Sigmoid colon (tissue), 7 donors: Measurements from ENCODE around the gene SPEF1. TPM values are rescaled to one million over a fixed set of nuclear protein-coding genes. Genes with fewer than 3 reads are reported as not detected.
A peak's percentile ranks its signal among the peaks of the same experiment; 100 is the strongest.

Experiments
- DNase-seq: peaks from one replicate; pipeline ENCODE4 v3.0.0-alpha.2; 2019
- H3K27ac ChIP-seq, 4 donors: fragments of 200-600 bp; sonication (generic); one replicate each; pipeline ENCODE4 v1.5.1; 2016 to 2019; ENCODE audit warnings: mild to moderate bottlenecking in 1 of 4
- H3K27me3 ChIP-seq, 3 donors: fragments of 200-600 bp; sonication (generic); one replicate each; pipeline ENCODE4 v1.5.1; 2019; ENCODE audit warnings: mild to moderate bottlenecking in 1 of 3
- H3K36me3 ChIP-seq, 4 donors: fragments of 200-600 bp; sonication (generic); one replicate each; pipeline ENCODE4 v1.5.1; 2016 to 2019
- H3K4me1 ChIP-seq, 4 donors: fragments of 200-600 bp; sonication (generic); one replicate each; pipeline ENCODE4 v1.5.1; 2017 to 2019
- H3K4me3 ChIP-seq, 4 donors: fragments of 200-600 bp; sonication (generic); one replicate each; pipeline ENCODE4 v1.5.1; 2017 to 2019; ENCODE audit warnings: mild to moderate bottlenecking in 2 of 4, moderate library complexity in 1 of 4
- H3K9me3 ChIP-seq, 4 donors: fragments of 200-600 bp in 3 of 4; sonication (generic) in 3 of 4; one replicate each; pipeline versions ENCODE4 v1.5.1 to v1.6.1; 2013 to 2019
- CTCF ChIP-seq, 4 experiments: fragments of 450-650 bp in 3 of 4; fragments of 200-600 bp in 1 of 4; IDR thresholded peaks; one replicate each; pipeline ENCODE4 v1.5.1; 2016 to 2019; ENCODE audit warnings: antibody characterized with exemption in 4 of 4, mild to moderate bottlenecking in 3 of 4, moderate library complexity in 2 of 4
- EP300 ChIP-seq, 4 donors: sonication (generic); formaldehyde crosslinking; IDR thresholded peaks; one replicate each; pipeline ENCODE4 v1.6.1; 2017; ENCODE audit warnings: antibody characterized with exemption in 4 of 4
- POLR2A ChIP-seq, 2 donors: fragments of 450-650 bp; IDR thresholded peaks; one replicate each; pipeline ENCODE4 v1.6.1; 2016; ENCODE audit warnings: antibody characterized with exemption in 2 of 2, mild to moderate bottlenecking in 2 of 2, moderate library complexity in 2 of 2
- POLR2AphosphoS5 ChIP-seq, 4 donors: sonication (generic); formaldehyde crosslinking; IDR thresholded peaks; one replicate each; pipeline ENCODE4 v1.6.1; 2017; ENCODE audit warnings: antibody characterized with exemption in 4 of 4
- WGBS, 2 donors: extraction: QIAGEN DNeasy Blood & Tissue Kit; methylation state at CpG; one replicate each; pipeline ENCODE4 v1.1.7; 2013; 5-methylcytosine and 5-hydroxymethylcytosine counted together
- intact Hi-C: fragments of 100-400 bp; cut with DNase I; formaldehyde crosslinking; loops from one replicate; pipeline ENCODE4 v1.15.1; 2023
- polyA plus RNA-seq, 3 donors: library from polyadenylated mRNA; stranded (reverse); fragments of 200-250 nt; gene quantifications; one replicate each; pipeline ENCODE4 v1.2.3, GENCODE V29; 2013
- total RNA-seq, 4 donors: library from RNA; depleted of rRNA; stranded (reverse); fragments of >200 nt; gene quantifications; one replicate each; pipeline ENCODE4 v1.1.0, GENCODE V29; 2016
- donor health status: healthy with polysubstance abuse.
- donor health status: Bipolar disorder and iron deficiency.
- donor health status: healthy.

SPEF1 gene
- total and polyA plus RNA-seq, 7 donors: 0.12 to 0.81 TPM; not detected in 5

DNA sequence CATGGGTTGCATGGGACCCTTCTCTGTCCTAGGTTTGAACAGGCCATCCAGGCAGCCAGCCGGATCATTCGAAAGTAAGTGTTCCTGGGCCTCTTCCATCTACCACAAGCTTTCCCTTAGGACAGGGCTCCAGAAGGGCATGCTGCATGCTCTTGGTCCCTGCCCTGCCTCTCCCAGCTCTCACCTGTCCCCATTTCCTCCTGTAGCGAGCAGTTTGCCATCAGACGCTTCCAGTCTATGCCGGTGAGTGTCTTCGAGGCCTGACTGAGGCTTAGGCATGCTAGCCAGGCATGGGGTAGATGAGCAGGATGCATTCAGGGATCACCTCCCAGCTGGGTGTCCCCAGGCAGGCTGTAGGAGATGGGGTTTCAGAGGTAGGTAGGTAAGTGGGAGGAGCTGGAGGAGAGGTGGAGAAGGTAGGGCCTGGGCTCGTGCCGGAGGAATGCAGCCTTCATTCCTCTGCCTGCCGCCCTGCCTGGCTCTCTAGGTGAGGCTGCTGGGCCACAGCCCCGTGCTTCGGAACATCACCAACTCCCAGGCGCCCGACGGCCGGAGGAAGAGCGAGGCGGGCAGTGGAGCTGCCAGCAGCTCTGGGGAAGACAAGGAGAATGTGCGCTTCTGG lies 19.1 kb upstream of the SPEF1 start:
- intact Hi-C loops: no loop called here
- peaks cover 0 to 49% (median 43%) of the 10 kb centered on the region in 4 donors for H3K4me1 ChIP-seq
- no peaks in the 10 kb centered on the region for H3K9me3 ChIP-seq
- H3K36me3 ChIP-seq: peaks cover 11 to 68% (median 47%) of the 10 kb centered on the region in 4 donors
- no peak overlapping the region for H3K4me3 ChIP-seq
- H3K27ac ChIP-seq: peak overlapping the region in 3 of 4 donors; percentile 15 to 53 (median 50)
- no peaks in the 10 kb centered on the region for H3K27me3 ChIP-seq
- no peak for DNase-seq
- TF ChIP-seq EP300 (IDR thresholded peaks at IDR 0.05): no peak
- TF ChIP-seq POLR2A (IDR thresholded peaks at IDR 0.05): no peak
- no peak for TF ChIP-seq POLR2AphosphoS5 (IDR thresholded peaks at IDR 0.05)
- WGBS, 2 donors: 66 to 92% methylated on average over 18 of the region's 18 CpGs

GRCh38 chr20:3798908-3799248 lies 17.6 kb upstream of the SPEF1 start:
- Histone ChIP-seq H3K4me3 (no peak overlapping the region), H3K4me1 (peaks cover 0 to 50% (median 44%) of the 10 kb centered on the region in 4 donors), H3K27me3 (no peaks in the 10 kb centered on the region), H3K27ac (peak overlapping the region; percentile 47 to 99 (median 74)), H3K36me3 (peaks cover 10 to 53% (median 40%) of the 10 kb centered on the region in 4 donors), H3K9me3 (no peaks in the 10 kb centered on the region)
- no peak for DNase-seq
- intact Hi-C loops: no loop called here
- TF ChIP-seq CTCF (IDR thresholded peaks at IDR 0.05) (no peak), POLR2A (IDR thresholded peaks at IDR 0.05) (no peak), EP300 (IDR thresholded peaks at IDR 0.05) (no peak), POLR2AphosphoS5 (IDR thresholded peaks at IDR 0.05) (no peak)
- WGBS, 2 donors: 83 to 92% methylated on average over 3 of the region's 3 CpGs

DNA sequence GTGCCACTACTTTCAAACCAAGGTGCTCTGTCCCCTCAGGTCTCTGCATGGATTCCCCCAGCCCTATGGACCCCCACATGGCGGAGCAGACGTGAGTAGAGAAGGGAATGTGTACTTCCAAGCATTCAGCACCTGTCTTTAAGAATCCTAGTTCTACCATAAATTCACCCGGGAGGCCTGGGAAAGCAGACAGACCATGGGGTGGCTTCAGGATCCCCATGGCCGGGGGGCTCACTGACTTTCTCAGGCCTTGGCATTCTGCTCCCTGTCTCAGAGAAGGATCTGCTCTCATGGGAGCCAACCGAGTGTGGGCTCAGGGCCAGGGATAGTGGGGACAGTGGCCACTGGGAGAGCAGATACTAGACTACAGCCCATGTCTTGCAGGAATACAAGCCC lies 17.1 kb upstream of the SPEF1 start:
- 69 to 74% methylated on average over 5 of the region's 5 CpGs for WGBS, 2 donors
- no peak for DNase-seq
- peaks cover 0 to 50% (median 44%) of the 10 kb centered on the region in 4 donors for H3K4me1 ChIP-seq
- TF ChIP-seq POLR2A (IDR thresholded peaks at IDR 0.05): no peak
- no peak for TF ChIP-seq EP300 (IDR thresholded peaks at IDR 0.05)
- TF ChIP-seq POLR2AphosphoS5 (IDR thresholded peaks at IDR 0.05): no peak
- no peak for TF ChIP-seq CTCF (IDR thresholded peaks at IDR 0.05)
- H3K4me3 ChIP-seq: no peak overlapping the region
- H3K27me3 ChIP-seq: no peaks in the 10 kb centered on the region
- intact Hi-C loops: no loop called here
- peak overlapping the region; percentile 47 to 99 (median 74) for H3K27ac ChIP-seq
- H3K9me3 ChIP-seq: no peaks in the 10 kb centered on the region
- peaks cover 7 to 48% (median 35%) of the 10 kb centered on the region in 4 donors for H3K36me3 ChIP-seq

DNA sequence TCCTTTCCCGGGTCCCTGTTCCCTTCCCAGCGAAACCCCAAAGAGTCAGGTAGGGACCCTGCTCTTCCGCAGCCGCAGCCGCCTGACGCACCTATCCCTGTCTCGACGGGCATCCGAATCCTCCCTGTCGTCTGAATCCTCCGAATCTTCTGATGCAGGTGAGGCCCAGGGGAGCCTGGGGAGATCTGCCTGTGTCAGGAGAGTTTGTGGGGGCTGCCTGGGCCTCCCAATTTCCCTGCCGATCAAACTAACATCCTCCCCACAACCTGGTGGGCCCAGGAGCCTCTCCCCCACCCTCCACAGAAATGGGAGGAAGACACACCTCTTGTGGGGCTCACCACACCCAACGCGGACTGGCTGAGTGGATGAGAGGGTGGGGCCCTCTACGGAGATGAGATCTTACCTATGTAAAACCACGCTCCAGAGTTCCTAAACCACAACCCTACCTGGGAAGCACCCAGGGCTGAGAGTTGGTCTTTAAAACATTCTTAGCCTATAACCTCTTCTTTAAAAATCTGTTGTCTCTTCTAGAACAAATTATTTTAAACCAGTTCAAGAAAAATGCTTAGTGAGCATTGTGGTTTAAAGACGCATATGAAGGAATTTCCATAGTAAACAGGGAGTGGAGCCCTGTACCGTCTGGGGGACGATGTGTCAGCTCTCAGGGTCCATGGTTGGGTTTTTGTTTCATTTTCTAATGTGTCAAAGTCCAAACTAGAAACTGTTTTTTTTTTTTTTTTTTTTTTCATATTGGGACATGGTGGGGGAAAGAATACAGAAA lies 16.5 kb upstream of the SPEF1 start:
- 46 to 53% methylated on average over 19 of the region's 19 CpGs for WGBS, 2 donors
- TF ChIP-seq POLR2AphosphoS5 (IDR thresholded peaks at IDR 0.05) (no peak), EP300 (IDR thresholded peaks at IDR 0.05) (no peak), CTCF (IDR thresholded peaks at IDR 0.05) (no peak), POLR2A (IDR thresholded peaks at IDR 0.05) (no peak)
- Histone ChIP-seq H3K4me3 (peak overlapping the region in 3 of 4 donors; percentile 68 to 79 (median 72)), H3K9me3 (no peaks in the 10 kb centered on the region), H3K4me1 (peaks cover 0 to 50% (median 44%) of the 10 kb centered on the region in 4 donors), H3K27ac (peak overlapping the region; percentile 47 to 99 (median 98)), H3K36me3 (peaks cover 7 to 42% (median 30%) of the 10 kb centered on the region in 4 donors), H3K27me3 (no peaks in the 10 kb centered on the region)
- no peak for DNase-seq
- intact Hi-C loops: loop anchor here (2.0 kb wide), 1 partner anchor 13 kb away; no protein-coding TSS in a partner anchor

DNA sequence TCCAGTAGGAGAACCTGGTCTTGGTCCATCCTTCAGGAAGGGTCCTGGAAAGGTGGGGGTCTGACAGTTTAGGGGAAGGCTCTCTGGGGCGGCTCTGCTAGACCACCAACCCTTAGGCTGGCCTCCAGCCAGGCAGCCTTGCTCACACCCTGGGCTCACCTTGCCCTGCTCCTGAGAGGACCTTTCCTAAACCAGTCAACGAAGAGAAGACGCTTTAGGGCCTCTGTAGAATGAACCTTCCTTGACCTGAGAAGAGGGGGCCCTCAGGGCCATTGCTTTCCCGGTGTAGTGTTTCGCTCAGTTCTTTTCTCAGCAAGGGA lies 15.9 kb upstream of the SPEF1 start:
- Histone ChIP-seq H3K4me1 (peaks cover 0 to 50% (median 44%) of the 10 kb centered on the region in 4 donors), H3K27ac (peak overlapping the region; percentile 96 to 99 (median 98)), H3K36me3 (peaks cover 7 to 36% (median 24%) of the 10 kb centered on the region in 4 donors), H3K27me3 (no peaks in the 10 kb centered on the region), H3K4me3 (peak overlapping the region; percentile 44 to 79 (median 70)), H3K9me3 (no peaks in the 10 kb centered on the region)
- intact Hi-C loops: loop anchor here (2.0 kb wide), 1 partner anchor 14 kb away; no protein-coding TSS in a partner anchor
- 77 to 83% methylated on average over 5 of the region's 5 CpGs for WGBS, 2 donors
- DNase-seq: no peak
- TF ChIP-seq CTCF (IDR thresholded peaks at IDR 0.05): no peak
- no peak for TF ChIP-seq POLR2A (IDR thresholded peaks at IDR 0.05)
- TF ChIP-seq POLR2AphosphoS5 (IDR thresholded peaks at IDR 0.05): no peak
- no peak for TF ChIP-seq EP300 (IDR thresholded peaks at IDR 0.05)
